MM.1S (cell line): ENCODE results near the gene PBX3.

Experiments used
- EZH2 ChIP-seq: fragments of 300-600 bp; sonication (generic); optimal IDR thresholded peaks from 2 replicates; pipeline ENCODE3; 2017; ENCODE audit warnings: low read depth, mild to moderate bottlenecking, antibody characterized with exemption, low read length, mixed read lengths
- TF ChIP-seq, protein P1 (sequence below): fragments of 300-600 bp; sonication (generic); IDR thresholded peaks from 2 replicates; pipeline ENCODE4 v1.5.1; 2016; ENCODE audit warnings: antibody characterized with exemption, low read length, mixed read lengths

DNA sequence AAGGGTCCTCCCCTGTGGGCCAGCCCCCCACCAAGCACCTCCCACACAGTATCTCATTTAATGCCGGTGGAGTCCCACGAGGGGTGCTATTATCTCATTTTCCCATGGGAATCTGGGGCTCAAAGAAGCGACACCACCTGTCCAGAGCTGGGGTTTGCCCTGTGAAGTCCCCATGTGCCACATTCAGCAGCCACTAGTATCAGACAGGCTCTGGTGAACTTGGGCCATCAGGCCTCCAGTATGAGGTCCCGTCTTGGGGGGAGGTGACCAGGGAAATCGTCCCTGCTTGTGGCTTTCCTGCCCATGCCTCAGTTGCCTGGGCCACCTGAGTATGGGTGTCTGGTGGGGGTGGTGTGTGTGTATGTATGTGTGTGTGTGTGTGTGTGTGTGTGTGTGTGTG is 222.7 kb downstream of the PBX3 start:
- TF ChIP-seq, protein P1, sequence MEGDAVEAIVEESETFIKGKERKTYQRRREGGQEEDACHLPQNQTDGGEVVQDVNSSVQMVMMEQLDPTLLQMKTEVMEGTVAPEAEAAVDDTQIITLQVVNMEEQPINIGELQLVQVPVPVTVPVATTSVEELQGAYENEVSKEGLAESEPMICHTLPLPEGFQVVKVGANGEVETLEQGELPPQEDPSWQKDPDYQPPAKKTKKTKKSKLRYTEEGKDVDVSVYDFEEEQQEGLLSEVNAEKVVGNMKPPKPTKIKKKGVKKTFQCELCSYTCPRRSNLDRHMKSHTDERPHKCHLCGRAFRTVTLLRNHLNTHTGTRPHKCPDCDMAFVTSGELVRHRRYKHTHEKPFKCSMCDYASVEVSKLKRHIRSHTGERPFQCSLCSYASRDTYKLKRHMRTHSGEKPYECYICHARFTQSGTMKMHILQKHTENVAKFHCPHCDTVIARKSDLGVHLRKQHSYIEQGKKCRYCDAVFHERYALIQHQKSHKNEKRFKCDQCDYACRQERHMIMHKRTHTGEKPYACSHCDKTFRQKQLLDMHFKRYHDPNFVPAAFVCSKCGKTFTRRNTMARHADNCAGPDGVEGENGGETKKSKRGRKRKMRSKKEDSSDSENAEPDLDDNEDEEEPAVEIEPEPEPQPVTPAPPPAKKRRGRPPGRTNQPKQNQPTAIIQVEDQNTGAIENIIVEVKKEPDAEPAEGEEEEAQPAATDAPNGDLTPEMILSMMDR: no peak
- no peak for TF ChIP-seq EZH2
